HEK293 (cell line): ENCODE results near the gene KRT74.

Experiments used
- BCL11A ChIP-seq: fragments of 450-650 bp; formaldehyde crosslinking; IDR thresholded peaks from 2 replicates; pipeline ENCODE4 v1.5.1; 2016; ENCODE audit warnings: low read depth, missing biosample characterization, missing genetic modification characterization
- YY1 ChIP-seq: fragments of 450-650 bp; formaldehyde crosslinking; IDR thresholded peaks from 2 replicates; pipeline ENCODE4 v1.5.1; 2018; ENCODE audit warnings: missing biosample characterization, missing genetic modification characterization
- ZBTB20 ChIP-seq: fragments of 450-650 bp; formaldehyde crosslinking; IDR thresholded peaks from 2 replicates; pipeline ENCODE4 v1.5.1; 2016; ENCODE audit warnings: missing biosample characterization, missing genetic modification characterization
- ZNF184 ChIP-seq: fragments of 450-650 bp; IDR thresholded peaks from 2 replicates; pipeline ENCODE4 v1.5.1; 2018; ENCODE audit warnings: missing biosample characterization, mild to moderate bottlenecking, missing genetic modification characterization
- ZNF211 ChIP-seq: fragments of 450-650 bp; formaldehyde crosslinking; IDR thresholded peaks from 2 replicates; pipeline ENCODE4 v1.5.1; 2016; ENCODE audit warnings: low read depth, missing biosample characterization, missing genetic modification characterization
- ZNF223 ChIP-seq: fragments of 450-650 bp; formaldehyde crosslinking; IDR thresholded peaks from 2 replicates; pipeline ENCODE4 v1.5.1; 2016; ENCODE audit warnings: missing biosample characterization, missing genetic modification characterization
- ZNF23 ChIP-seq: fragments of 450-650 bp; formaldehyde crosslinking; IDR thresholded peaks from 2 replicates; pipeline ENCODE4 v1.5.1; 2016; ENCODE audit warnings: missing biosample characterization, missing genetic modification characterization, borderline replicate concordance
- ZNF274 ChIP-seq, 2 experiments: fragments of 200-500 bp in 1 of 2; fragments of 450-650 bp in 1 of 2; sonication (Bioruptor generic) in 1 of 2; formaldehyde crosslinking in 1 of 2; IDR thresholded peaks; 2 replicates each; pipeline versions ENCODE4 v1.5.1 to v1.6.1; 2014 to 2016; ENCODE audit warnings: borderline replicate concordance in 1 of 2, inconsistent platforms in 1 of 2, low read length in 1 of 2, missing biosample characterization in 1 of 2, missing genetic modification characterization in 1 of 2
- ZNF48 ChIP-seq: fragments of 450-650 bp; formaldehyde crosslinking; IDR thresholded peaks from 2 replicates; pipeline ENCODE4 v1.5.1; 2016; ENCODE audit warnings: missing biosample characterization, missing genetic modification characterization
- ZNF621 ChIP-seq: fragments of 450-650 bp; formaldehyde crosslinking; IDR thresholded peaks from 2 replicates; pipeline ENCODE4 v1.5.1; 2017; ENCODE audit warnings: missing biosample characterization, missing genetic modification characterization
- ZNF624 ChIP-seq: fragments of 450-650 bp; formaldehyde crosslinking; IDR thresholded peaks from 2 replicates; pipeline ENCODE4 v1.5.1; 2017; ENCODE audit warnings: missing biosample characterization, missing genetic modification characterization
- ZNF670 ChIP-seq: fragments of 450-650 bp; formaldehyde crosslinking; IDR thresholded peaks from 2 replicates; pipeline ENCODE4 v1.5.1; 2016; ENCODE audit warnings: missing biosample characterization, missing genetic modification characterization, low read depth
- TF ChIP-seq, protein P1 (sequence below): fragments of 450-650 bp; formaldehyde crosslinking; IDR thresholded peaks from 2 replicates; pipeline ENCODE4 v1.5.1; 2016; ENCODE audit warnings: missing biosample characterization, missing genetic modification characterization
- TF ChIP-seq, protein P2 (sequence below): fragments of 450-650 bp; formaldehyde crosslinking; IDR thresholded peaks from 2 replicates; pipeline ENCODE4 v1.5.1; 2017; ENCODE audit warnings: missing biosample characterization, mild to moderate bottlenecking, missing genetic modification characterization, moderate library complexity

DNA sequence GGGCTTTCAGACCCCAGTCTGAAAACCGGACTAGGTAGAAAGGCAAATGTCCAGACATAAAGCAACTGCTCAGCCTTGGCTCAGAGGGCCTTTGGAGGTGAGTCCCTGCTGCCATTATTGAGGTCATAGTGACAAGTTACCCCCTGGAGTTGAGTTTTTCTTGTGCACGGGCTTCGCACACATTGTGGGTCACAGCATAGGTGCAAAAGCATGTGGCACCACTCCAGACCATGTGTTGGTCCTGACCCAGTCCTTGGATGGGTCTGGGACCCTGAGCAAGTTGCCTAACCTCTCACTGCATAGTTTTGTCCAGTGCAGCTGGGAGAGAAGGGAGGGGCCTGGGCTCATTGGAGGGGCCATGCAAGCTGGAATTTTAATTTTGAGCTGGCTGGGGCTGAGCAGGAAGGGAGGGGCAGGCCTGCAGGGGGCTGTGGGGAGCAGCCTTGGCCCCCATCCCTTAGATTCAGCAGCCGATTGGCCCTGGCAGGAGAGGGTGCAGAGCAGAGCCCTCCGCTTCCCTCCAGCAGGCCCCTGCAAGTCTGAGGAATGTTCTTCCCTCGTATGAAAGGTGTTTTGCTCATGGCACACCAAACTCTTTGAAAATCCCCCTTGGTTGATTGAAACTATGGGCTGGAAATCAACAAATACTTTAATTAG, 49.3 kb downstream of the KRT74 start:
- TF ChIP-seq, protein P1, sequence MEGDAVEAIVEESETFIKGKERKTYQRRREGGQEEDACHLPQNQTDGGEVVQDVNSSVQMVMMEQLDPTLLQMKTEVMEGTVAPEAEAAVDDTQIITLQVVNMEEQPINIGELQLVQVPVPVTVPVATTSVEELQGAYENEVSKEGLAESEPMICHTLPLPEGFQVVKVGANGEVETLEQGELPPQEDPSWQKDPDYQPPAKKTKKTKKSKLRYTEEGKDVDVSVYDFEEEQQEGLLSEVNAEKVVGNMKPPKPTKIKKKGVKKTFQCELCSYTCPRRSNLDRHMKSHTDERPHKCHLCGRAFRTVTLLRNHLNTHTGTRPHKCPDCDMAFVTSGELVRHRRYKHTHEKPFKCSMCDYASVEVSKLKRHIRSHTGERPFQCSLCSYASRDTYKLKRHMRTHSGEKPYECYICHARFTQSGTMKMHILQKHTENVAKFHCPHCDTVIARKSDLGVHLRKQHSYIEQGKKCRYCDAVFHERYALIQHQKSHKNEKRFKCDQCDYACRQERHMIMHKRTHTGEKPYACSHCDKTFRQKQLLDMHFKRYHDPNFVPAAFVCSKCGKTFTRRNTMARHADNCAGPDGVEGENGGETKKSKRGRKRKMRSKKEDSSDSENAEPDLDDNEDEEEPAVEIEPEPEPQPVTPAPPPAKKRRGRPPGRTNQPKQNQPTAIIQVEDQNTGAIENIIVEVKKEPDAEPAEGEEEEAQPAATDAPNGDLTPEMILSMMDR: no peak
- TF ChIP-seq, protein P2, sequence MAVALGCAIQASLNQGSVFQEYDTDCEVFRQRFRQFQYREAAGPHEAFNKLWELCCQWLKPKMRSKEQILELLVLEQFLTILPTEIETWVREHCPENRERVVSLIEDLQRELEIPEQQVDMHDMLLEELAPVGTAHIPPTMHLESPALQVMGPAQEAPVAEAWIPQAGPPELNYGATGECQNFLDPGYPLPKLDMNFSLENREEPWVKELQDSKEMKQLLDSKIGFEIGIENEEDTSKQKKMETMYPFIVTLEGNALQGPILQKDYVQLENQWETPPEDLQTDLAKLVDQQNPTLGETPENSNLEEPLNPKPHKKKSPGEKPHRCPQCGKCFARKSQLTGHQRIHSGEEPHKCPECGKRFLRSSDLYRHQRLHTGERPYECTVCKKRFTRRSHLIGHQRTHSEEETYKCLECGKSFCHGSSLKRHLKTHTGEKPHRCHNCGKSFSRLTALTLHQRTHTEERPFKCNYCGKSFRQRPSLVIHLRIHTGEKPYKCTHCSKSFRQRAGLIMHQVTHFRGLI (tag by site-specific recombination): no peak
- no peak for TF ChIP-seq YY1 (tag by site-specific recombination)
- TF ChIP-seq ZNF624 (tag by site-specific recombination): no peak
- no peak for TF ChIP-seq ZNF223 (tag by site-specific recombination)
- no peak for TF ChIP-seq ZNF184 (tag by site-specific recombination)
- no peak for TF ChIP-seq ZNF211 (tag by site-specific recombination)
- no peak for TF ChIP-seq ZNF621
- TF ChIP-seq ZNF274 (IDR thresholded peaks at IDR 0.05; ENCODE audit: low read length): no peak
- TF ChIP-seq ZNF274 (tag by site-specific recombination; IDR thresholded peaks at IDR 0.05; ENCODE audit: borderline replicate concordance): no peak
- TF ChIP-seq ZBTB20 (tag by site-specific recombination): no peak
- no peak for TF ChIP-seq ZNF48 (tag by site-specific recombination)
- no peak for TF ChIP-seq ZNF670 (tag by site-specific recombination)
- TF ChIP-seq ZNF23 (tag by site-specific recombination): no peak
- TF ChIP-seq BCL11A (tag by site-specific recombination): no peak
